GM18520 (cell line): ENCODE results near the gene LINS1.

Experiments used
- ATAC-seq: cut with Tn5 transposase; IDR thresholded peaks from one replicate; pipeline ENCODE4 v1.9.1; 2021; ENCODE audit not compliant: unreplicated experiment

LINS1 gene, protein sequence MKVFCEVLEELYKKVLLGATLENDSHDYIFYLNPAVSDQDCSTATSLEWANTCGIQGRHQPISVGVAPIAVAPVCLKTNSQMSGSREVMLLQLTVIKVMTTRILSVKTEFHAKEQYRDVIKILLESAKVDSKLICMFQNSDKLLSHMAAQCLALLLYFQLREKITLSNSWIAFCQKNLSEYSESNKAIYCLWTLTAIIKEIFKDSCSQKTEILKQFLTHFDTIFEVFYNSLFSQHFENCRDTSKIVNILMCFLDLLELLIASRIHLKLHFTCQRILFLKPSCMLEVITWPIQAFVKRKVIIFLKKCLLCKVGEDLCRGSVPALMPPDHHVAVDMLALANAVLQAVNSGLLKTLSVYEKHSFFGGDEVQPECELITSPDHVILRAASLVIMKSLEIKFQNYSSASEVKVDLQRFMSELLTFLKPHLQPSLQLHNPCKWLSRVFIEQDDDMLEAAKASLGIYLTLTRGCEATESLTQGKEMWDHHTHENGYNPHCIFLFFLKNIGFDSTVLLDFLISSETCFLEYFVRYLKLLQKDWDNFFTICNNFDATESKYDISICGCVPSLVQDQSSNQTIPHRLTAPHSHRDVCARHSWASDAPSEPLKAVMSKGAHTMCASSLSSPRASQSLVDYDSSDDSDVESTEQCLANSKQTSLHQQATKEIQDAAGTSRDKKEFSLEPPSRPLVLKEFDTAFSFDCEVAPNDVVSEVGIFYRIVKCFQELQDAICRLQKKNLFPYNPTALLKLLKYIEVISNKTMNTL

GRCh38 chr15:100602064-100602822 is at the start of gene LINS1, which contains the start of gene ASB7:
Gene LINS1, minus strand, starts transcription at chr15:100602184. Its CDS starts 21,342 bp downstream, at chr15:100580842.
Gene ASB7, plus strand, starts transcription at chr15:100602589. Its CDS starts 9,628 bp downstream, at chr15:100612217.
- peak; percentile 89 for ATAC-seq

- ATAC-seq: no peak
Measured at GRCh38 chr15:100651253-100651652, 49.3 kb upstream of the LINS1 start.

- no peak for ATAC-seq
Measured at GRCh38 chr15:100650685-100651084, 48.7 kb upstream of the LINS1 start.

GRCh38 chr15:100648951-100649350 is 47.0 kb upstream of the LINS1 start:
- ATAC-seq: no peak

GRCh38 chr15:100645671-100646070 is 43.7 kb upstream of the LINS1 start:
- ATAC-seq: no peak

- no peak for ATAC-seq
Measured at GRCh38 chr15:100642950-100643338, 41.0 kb upstream of the LINS1 start.

DNA sequence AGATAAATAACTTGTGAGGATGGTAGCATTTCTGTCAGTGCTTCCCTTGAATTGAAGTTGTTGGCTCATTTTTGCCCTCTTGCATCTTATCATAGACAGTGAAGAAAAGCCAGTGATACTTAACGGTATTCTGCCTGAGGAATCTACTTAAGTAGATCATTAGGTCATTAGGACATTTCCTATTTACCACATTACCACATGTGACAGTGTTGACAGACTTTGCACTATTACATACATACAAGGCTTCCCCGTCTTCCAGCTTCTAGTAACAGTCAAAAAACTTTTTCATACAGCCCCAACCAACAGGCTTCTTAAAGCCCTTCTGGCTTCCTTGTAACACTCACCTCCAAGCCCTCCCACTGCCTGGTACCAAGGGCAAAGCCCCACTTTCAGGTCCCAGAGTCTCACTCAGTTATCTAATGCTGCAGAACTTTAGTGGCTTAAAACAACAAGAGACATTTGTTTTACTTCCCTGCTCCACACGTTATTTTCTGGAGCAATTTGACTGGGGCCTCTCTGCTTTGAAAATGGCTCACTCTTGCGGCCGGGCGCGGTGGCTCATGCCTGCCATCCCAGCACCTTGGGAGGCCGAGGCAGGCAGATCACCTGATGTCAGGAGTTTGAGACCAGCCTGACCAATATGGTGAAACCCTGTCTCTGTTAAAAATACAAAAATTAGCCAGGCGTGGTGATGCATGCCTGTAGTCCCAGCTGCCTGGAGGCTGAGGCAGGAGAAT is 40.4 kb upstream of the LINS1 start:
- no peak for ATAC-seq

GRCh38 chr15:100638177-100638730 is 36.3 kb upstream of the LINS1 start:
- ATAC-seq: no peak

GRCh38 chr15:100635406-100636071 is 33.6 kb upstream of the LINS1 start:
- no peak for ATAC-seq

DNA sequence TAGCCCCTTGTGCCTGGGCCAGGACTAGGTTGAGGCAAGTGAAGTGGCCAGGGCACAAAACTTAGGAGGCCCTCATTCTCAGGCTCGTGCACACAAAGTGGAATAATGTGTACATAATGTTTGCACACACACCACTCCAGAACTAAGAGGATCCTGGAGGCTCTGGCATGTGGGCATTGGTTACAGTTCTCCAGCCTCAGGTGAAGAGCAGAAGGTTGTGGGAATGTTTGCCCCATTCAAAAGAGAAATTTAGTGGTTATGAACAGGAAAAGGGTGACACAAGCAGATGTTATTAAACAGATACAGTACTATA is 31.7 kb upstream of the LINS1 start:
- no peak for ATAC-seq

DNA sequence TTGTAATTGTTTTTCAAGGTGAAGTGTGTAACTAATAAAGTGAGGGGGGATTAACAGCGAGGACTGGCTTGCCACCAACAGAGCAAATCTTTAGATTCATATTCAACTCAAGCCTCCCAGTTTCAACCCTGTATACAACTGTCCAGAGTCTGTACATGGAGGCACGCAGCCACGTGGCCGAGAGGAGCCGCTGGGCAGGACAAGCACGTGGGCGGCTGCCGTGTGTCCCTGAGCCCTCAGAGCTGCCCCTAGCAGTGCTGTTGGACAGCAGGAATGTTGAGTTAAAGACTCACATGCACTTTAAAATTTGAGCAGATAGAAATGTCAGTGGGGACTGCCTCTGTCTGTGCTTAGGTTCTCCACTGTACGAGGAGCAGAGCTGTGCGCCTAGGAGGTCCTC is 29.8 kb upstream of the LINS1 start:
- no peak for ATAC-seq

- no peak for ATAC-seq
Measured at GRCh38 chr15:100628746-100629145, 26.8 kb upstream of the LINS1 start.

GRCh38 chr15:100627789-100628395 is 25.9 kb upstream of the LINS1 start:
- ATAC-seq: peak; percentile 61

DNA sequence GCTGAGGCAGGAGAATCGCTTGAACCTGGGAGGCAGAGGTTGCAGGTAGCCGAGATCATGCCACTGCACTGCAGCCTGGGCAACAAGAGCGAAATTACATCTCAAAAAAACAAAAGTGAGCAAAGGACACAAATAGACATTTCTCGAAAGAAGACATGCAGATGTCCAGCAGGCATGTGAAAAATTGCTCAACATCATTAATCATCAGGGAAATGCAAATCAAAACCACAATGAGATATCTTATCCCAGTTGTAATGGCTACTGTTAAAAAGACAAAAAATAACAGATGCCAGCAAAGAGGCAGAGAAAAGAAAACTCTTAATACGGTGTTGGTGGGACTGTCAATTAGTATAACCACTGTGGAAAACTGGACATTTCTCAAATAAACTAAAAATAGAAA is 21.3 kb upstream of the LINS1 start:
- no peak for ATAC-seq

DNA sequence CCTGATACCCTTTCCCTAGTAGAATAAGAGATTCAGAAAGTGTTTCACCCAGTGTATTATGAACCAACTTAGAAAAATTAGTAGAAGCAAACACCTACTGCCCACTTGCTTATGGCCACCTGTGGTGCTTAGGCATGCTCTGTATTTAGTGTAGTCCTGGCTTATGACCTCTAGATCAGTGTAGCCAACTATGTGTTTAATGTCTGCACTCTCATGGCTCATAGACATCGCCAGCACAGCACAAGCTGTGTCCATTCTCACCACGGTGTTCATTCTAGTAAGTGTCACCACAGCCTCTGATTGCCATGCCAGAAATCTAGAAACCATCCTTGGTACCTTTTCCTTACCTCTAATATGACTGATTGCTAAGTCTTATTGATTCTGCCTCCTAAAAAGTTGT is 14.7 kb upstream of the LINS1 start:
- no peak for ATAC-seq

GRCh38 chr15:100615801-100616200 is 13.8 kb upstream of the LINS1 start:
- ATAC-seq: no peak

GRCh38 chr15:100614918-100615317 is 12.9 kb upstream of the LINS1 start:
- no peak for ATAC-seq

- ATAC-seq: no peak
Measured at GRCh38 chr15:100614336-100614735, 12.4 kb upstream of the LINS1 start.

- no peak for ATAC-seq
Measured at GRCh38 chr15:100613208-100613607, 11.2 kb upstream of the LINS1 start.

GRCh38 chr15:100612539-100612938 is 10.6 kb upstream of the LINS1 start:
- ATAC-seq: no peak
